Panc1 (cell line): ENCODE data around the gene YOD1. TPM values are rescaled to one million over a fixed set of nuclear protein-coding genes. Genes with fewer than 3 reads are reported as not detected.

Source experiments
- ATAC-seq: fragments of 200-7000 bp; cut with Tn5 transposase; 2 replicates; pipeline ENCODE4 v1.9.1; 2020; ENCODE audit warnings: mild to moderate bottlenecking, moderate library complexity
- BruUV-seq: library from RNA; stranded (reverse); fragments of 400-500 nt; replicated peaks from 2 replicates; lab custom pipeline; 2021; lab: Mats Ljungman, UMichigan
- CTCF ChIA-PET: fragments of 300-600 bp; sonication (Branson Sonifier 250); formaldehyde crosslinking; loops from one replicate; lab custom pipeline; 2022; ENCODE audit warnings: antibody characterized with exemption; lab: Charles Lee
- POLR2A ChIA-PET: fragments of 300-600 bp; sonication (Branson Sonifier 250); formaldehyde crosslinking; loops from one replicate; lab custom pipeline; 2022; ENCODE audit warnings: antibody characterized with exemption; lab: Charles Lee
- DNase-seq: peaks from one replicate; pipeline ENCODE4 v3.0.0-alpha.2; 2010; ENCODE audit warnings: low read depth, low spot score
- H3K27ac ChIP-seq: 2 replicates; pipeline ENCODE4 v1.5.1; 2011; ENCODE audit warnings: mild to moderate bottlenecking, low read length, inconsistent platforms
- H3K27me3 ChIP-seq: fragments of 200-500 bp; sonication (Bioruptor generic); 2 replicates; pipeline ENCODE4 v1.6.0; 2014; ENCODE audit warnings: low read length, inconsistent platforms; ENCODE audit not compliant: control insufficient read depth, insufficient read depth
- H3K36me3 ChIP-seq: fragments of 200-500 bp; sonication (Bioruptor generic); 2 replicates; pipeline ENCODE4 v1.5.1; 2014; ENCODE audit warnings: inconsistent platforms, mild to moderate bottlenecking, low read length, moderate library complexity; ENCODE audit not compliant: control insufficient read depth, insufficient read depth
- H3K4me1 ChIP-seq: 2 replicates; pipeline ENCODE4 v1.5.1; 2011; ENCODE audit warnings: inconsistent platforms, mild to moderate bottlenecking, low read length, moderate library complexity; ENCODE audit not compliant: control insufficient read depth, insufficient read depth
- H3K4me3 ChIP-seq, 2 experiments: 2 replicates each; pipeline ENCODE4 v1.5.1; 2011 to 2012; ENCODE audit warnings: low read depth in 2 of 2, low read length in 2 of 2, mild to moderate bottlenecking in 2 of 2, inconsistent platforms in 1 of 2, moderate library complexity in 1 of 2
- H3K9me3 ChIP-seq: fragments of 200-500 bp; sonication (Bioruptor generic); 2 replicates; pipeline ENCODE4 v1.5.1; 2014; ENCODE audit warnings: low read depth, mild to moderate bottlenecking, inconsistent platforms, low read length, moderate library complexity; ENCODE audit not compliant: control insufficient read depth, insufficient read depth
- CTCF ChIP-seq: fragments of 450-650 bp; IDR thresholded peaks from 2 replicates; pipeline ENCODE4 v1.5.1; 2017; ENCODE audit warnings: mild to moderate bottlenecking
- POLR2AphosphoS5 ChIP-seq: IDR thresholded peaks from 2 replicates; pipeline ENCODE4 v1.6.1; 2012; ENCODE audit warnings: mild to moderate bottlenecking, low read depth, low read length, moderate library complexity
- REST ChIP-seq, 2 experiments: IDR thresholded peaks; 2 replicates each; pipeline ENCODE4 v1.6.1; 2011 to 2012; ENCODE audit warnings: low read depth in 2 of 2, control low read depth in 1 of 2, low read length in 1 of 2, mild to moderate bottlenecking in 1 of 2, moderate library complexity in 1 of 2; ENCODE audit not compliant: insufficient read depth in 1 of 2
- SIN3A ChIP-seq: IDR thresholded peaks from 2 replicates; pipeline ENCODE4 v1.6.1; 2012; ENCODE audit warnings: low read depth, mild to moderate bottlenecking, low read length, moderate library complexity, borderline replicate concordance; ENCODE audit not compliant: insufficient read depth
- TCF7L2 ChIP-seq: IDR thresholded peaks from 2 replicates; pipeline ENCODE4 v1.6.1; 2011; ENCODE audit warnings: mild to moderate bottlenecking, low read depth, low read length, inconsistent platforms
- in situ Hi-C: cut with HindIII; loops from 2 replicates; pipeline ENCODE4 v1.10.0; 2016; ENCODE audit warnings: low sequenced_read_pairs, low pct_unique_long_range_greater_than_20kb
- intact Hi-C: fragments of 100-400 bp; cut with micrococcal nuclease; formaldehyde crosslinking; loops from one replicate; pipeline ENCODE4 v1.10.0; 2022; ENCODE audit not compliant: unreplicated experiment
- total RNA-seq: library from RNA; stranded (reverse); gene quantifications from one replicate; pipeline ENCODE4 v1.2.1, GENCODE V29; 2021; ENCODE audit not compliant: unreplicated experiment

YOD1 gene
- total RNA-seq, 1 experiment from 2014 or later = 7.1 TPM

- ATAC-seq (no peak), DNase-seq (no peak)
- Histone ChIP-seq H3K4me3 (no peak overlapping the region), H3K36me3 (peaks cover 3% of the 10 kb centered on the region), H3K9me3 (no peaks in the 10 kb centered on the region), H3K27me3 (no peaks in the 10 kb centered on the region), H3K27ac (no peak overlapping the region), H3K4me1 (no peaks in the 10 kb centered on the region)
- BruUV-seq = no TSS peak
- in situ Hi-C loops (no loop called here), intact Hi-C loops (no loop called here)
- no peak for TF ChIP-seq SIN3A
- no peak for TF ChIP-seq TCF7L2
- no peak for TF ChIP-seq POLR2AphosphoS5
- no peak for TF ChIP-seq REST (IDR thresholded peaks at IDR 0.05; ENCODE audit: insufficient read depth in 1 of 2, low read depth in 2 of 2, low read length in 1 of 2)
- no peak for TF ChIP-seq CTCF
- ChIA-PET POLR2A (no interaction called here), CTCF (interaction anchor here (0.5 kb wide), 1 partner anchor 524 kb away, joined by 3 read pairs; no protein-coding TSS in a partner anchor)
Observed at GRCh38 chr1:207069061-207069460, 18.1 kb upstream of the YOD1 start.

- Histone ChIP-seq H3K27ac (no peak overlapping the region), H3K4me1 (no peaks in the 10 kb centered on the region), H3K36me3 (peaks cover 3% of the 10 kb centered on the region), H3K27me3 (no peaks in the 10 kb centered on the region), H3K4me3 (no peak overlapping the region), H3K9me3 (no peaks in the 10 kb centered on the region)
- BruUV-seq = no TSS peak
- POLR2A ChIA-PET = no interaction called here
- in situ Hi-C loops = no loop called here
- no peak for TF ChIP-seq SIN3A
- no peak for TF ChIP-seq CTCF
- TF ChIP-seq POLR2AphosphoS5 = no peak
- TF ChIP-seq REST (IDR thresholded peaks at IDR 0.05; ENCODE audit: insufficient read depth in 1 of 2, low read depth in 2 of 2, low read length in 1 of 2) = no peak
- TF ChIP-seq TCF7L2 = no peak
- CTCF ChIA-PET = no interaction called here
- ATAC-seq = no peak
- intact Hi-C loops = no loop called here
- no peak for DNase-seq
Observed at GRCh38 chr1:207067665-207068064, 16.7 kb upstream of the YOD1 start.
